GM12878 (cell line): ENCODE data around the gene ADCY5. TPM values are rescaled to one million over a fixed set of nuclear protein-coding genes. Genes with fewer than 3 reads are reported as not detected.

Source experiments
- ATAC-seq: fragments of 200-7000 bp; cut with Tn5 transposase; 3 replicates; pipeline ENCODE4 v1.9.1; 2020; ENCODE audit warnings: mild to moderate bottlenecking, moderate library complexity
- BruUV-seq: library from RNA; stranded (reverse); fragments of 400-500 nt; replicated peaks from 2 replicates; lab custom pipeline; 2021; lab: Mats Ljungman, UMichigan
- CTCF ChIA-PET: fragments of 300-600 bp; sonication (Branson Sonifier 250); formaldehyde crosslinking; extraction: SDS; loops from one replicate; lab custom pipeline; 2021; ENCODE audit warnings: inconsistent platforms; lab: Yijun Ruan, JAX
- POLR2A ChIA-PET: fragments of 350-600 bp; formaldehyde crosslinking; extraction: SDS; loops from one replicate; lab custom pipeline; 2021; ENCODE audit warnings: inconsistent platforms; lab: Charles Lee
- RAD21 ChIA-PET: fragments of 300-600 bp; sonication (Branson Sonifier 250); formaldehyde crosslinking; loops from one replicate; lab custom pipeline; 2023; ENCODE audit warnings: antibody characterized with exemption; ENCODE audit not compliant: unreplicated experiment; lab: Charles Lee
- SMC1A ChIA-PET: fragments of 300-600 bp; sonication (Branson Sonifier 250); formaldehyde crosslinking; loops from one replicate; lab custom pipeline; 2023; ENCODE audit not compliant: unreplicated experiment, uncharacterized antibody; lab: Charles Lee
- DNase-seq: peaks from one replicate; pipeline ENCODE4 v3.0.0-alpha.2; 2011; ENCODE audit warnings: low read depth, low spot score
- FAIRE-seq: peaks from 3 replicates; lab custom pipeline; 2011; peaks lifted over from hg19 to GRCh38; lab: Jason Lieb, UNC
- H2AFZ ChIP-seq: 2 replicates; pipeline ENCODE4 v1.6.0; 2011; ENCODE audit warnings: low read depth, low read length, control low read depth; ENCODE audit not compliant: control insufficient read depth
- H3K27ac ChIP-seq: 2 replicates; pipeline ENCODE4 v1.5.1; 2011; ENCODE audit warnings: control low read depth; ENCODE audit not compliant: control insufficient read depth, insufficient read depth
- H3K27me3 ChIP-seq, 2 experiments: replicated peaks in 1 of 2; 2 replicates each; pipeline versions ENCODE4 v1.6.0 to v1.6.1; 2011; ENCODE audit warnings: low read length in 1 of 2; ENCODE audit not compliant: control insufficient read depth in 2 of 2, insufficient read depth in 2 of 2
- H3K36me3 ChIP-seq, 2 experiments: 2 replicates each; pipeline ENCODE4 v1.5.1; 2011; ENCODE audit warnings: low read length in 1 of 2; ENCODE audit not compliant: control insufficient read depth in 2 of 2, insufficient read depth in 2 of 2
- H3K4me1 ChIP-seq: 2 replicates; pipeline ENCODE4 v1.6.1; 2011; ENCODE audit warnings: mild to moderate bottlenecking, low read length, moderate library complexity, mixed read lengths; ENCODE audit not compliant: control insufficient read depth, insufficient read depth
- H3K4me2 ChIP-seq: 2 replicates; pipeline ENCODE4 v1.6.0; 2011; ENCODE audit warnings: control low read depth; ENCODE audit not compliant: control insufficient read depth, insufficient read depth
- H3K4me3 ChIP-seq: fragments of 200-600 bp; sonication (generic); 2 replicates; pipeline ENCODE4 v1.5.1; 2016
- H3K79me2 ChIP-seq: 2 replicates; pipeline ENCODE4 v1.6.0; 2011; ENCODE audit warnings: low read length; ENCODE audit not compliant: control insufficient read depth, insufficient read depth
- H3K9ac ChIP-seq: 2 replicates; pipeline ENCODE4 v1.8.0; 2011; ENCODE audit warnings: low read length, control low read depth, mixed read lengths; ENCODE audit not compliant: control insufficient read depth, insufficient read depth
- H3K9me3 ChIP-seq: replicated peaks from 3 replicates; pipeline ENCODE4 v1.5.1; 2011; ENCODE audit warnings: mild to moderate bottlenecking, low read length; ENCODE audit not compliant: control insufficient read depth, insufficient read depth
- H4K20me1 ChIP-seq: 2 replicates; pipeline ENCODE4 v1.6.0; 2011; ENCODE audit not compliant: control insufficient read depth, insufficient read depth
- BMI1 ChIP-seq: fragments of 450-650 bp; IDR thresholded peaks from 2 replicates; pipeline ENCODE4 v1.6.1; 2016; ENCODE audit warnings: mild to moderate bottlenecking, moderate library complexity, borderline replicate concordance
- KAT2A ChIP-seq: conservative IDR thresholded peaks from 2 replicates; pipeline ENCODE4 v1.6.1; 2011; ENCODE audit warnings: low read depth, low read length; ENCODE audit not compliant: control insufficient read depth
- MLLT1 ChIP-seq: fragments of 450-650 bp; IDR thresholded peaks from 2 replicates; pipeline ENCODE4 v1.6.1; 2016; ENCODE audit warnings: mild to moderate bottlenecking
- NFYB ChIP-seq: IDR thresholded peaks from 2 replicates; pipeline ENCODE4 v1.6.1; 2011; ENCODE audit warnings: low read depth, mild to moderate bottlenecking, low read length, improper control_type of control experiment, moderate library complexity; ENCODE audit not compliant: insufficient read depth
- PAX8 ChIP-seq: fragments of 450-650 bp; IDR thresholded peaks from 2 replicates; pipeline ENCODE4 v1.6.1; 2017; ENCODE audit warnings: mild to moderate bottlenecking, moderate library complexity
- POLR2A ChIP-seq: IDR thresholded peaks from 2 replicates; pipeline ENCODE4 v1.6.1; 2011; ENCODE audit warnings: low read depth, mild to moderate bottlenecking, low read length
- RELA ChIP-seq: fragments of 450-650 bp; IDR thresholded peaks from 2 replicates; pipeline ENCODE4 v1.8.0; 2014; ENCODE audit warnings: borderline replicate concordance; ENCODE audit not compliant: partially characterized antibody
- RFX5 ChIP-seq: IDR thresholded peaks from 2 replicates; pipeline ENCODE4 v1.6.1; 2011; ENCODE audit warnings: low read depth, low read length, improper control_type of control experiment
- WGBS: methylation state at CpG from one replicate; pipeline ENCODE4 v1.1.6; 2016; ENCODE audit warnings: low lambda C conversion rate; ENCODE audit not compliant: insufficient replicate concordance, insufficient coverage; ENCODE audit errors: missing lambda C conversion rate; 5-methylcytosine and 5-hydroxymethylcytosine counted together
- in situ Hi-C: fragments of 300-500 bp; cut with MboI; formaldehyde crosslinking; loops from 9 replicates; pipeline ENCODE4 v1.14.3; 2018; ENCODE audit warnings: mixed read lengths
- intact Hi-C: fragments of 100-400 bp; cut with micrococcal nuclease; formaldehyde crosslinking; loops from one replicate; pipeline ENCODE4 v1.14.2; 2022; ENCODE audit not compliant: unreplicated experiment
- polyA plus RNA-seq, 11 experiments: library from polyadenylated mRNA; depleted of rRNA in 4 of 11; unstranded in 6 of 11; stranded (reverse) in 5 of 11; fragments of >200 nt; fragmentation: Nextera tagmentation in 4 of 11; fragmentation: Illumina TruSeq in 1 of 11; extraction: Ambion mirVana in 4 of 11; extraction: Trizol in 1 of 11; gene quantifications; 1 replicate in 1 of 11; 2 replicates in 10 of 11; pipeline versions ENCODE4 v1.2.1 to v1.2.3, GENCODE V29; 2011 to 2016; ENCODE audit warnings: inconsistent platforms in 2 of 11, missing spikeins in 2 of 11, low read depth in 1 of 11
- total RNA-seq, 4 experiments: library from RNA; depleted of rRNA in 3 of 4; stranded (reverse); fragments of >200 nt in 3 of 4; fragmentation: Illumina TruSeq in 1 of 4; extraction: Trizol in 1 of 4; gene quantifications; 2 replicates each; pipeline versions ENCODE4 v1.2.1 to v1.2.3, GENCODE V29; 2013 to 2021

The ADCY5 gene
- total and polyA plus RNA-seq, 10 of the 15 experiments (the other 5 are each of a cell fraction or from before 2014, with no cell fraction given): under 0.01 to 0.24 (median 0.02) TPM; not detected in 4

- Histone ChIP-seq H3K36me3 (no peaks in the 10 kb centered on the region), H3K27ac (no peak overlapping the region), H3K4me2 (no peak overlapping the region), H3K9ac (no peak overlapping the region), H3K79me2 (no peaks in the 10 kb centered on the region), H4K20me1 (no peaks in the 10 kb centered on the region), H2AFZ (no peak overlapping the region), H3K4me1 (no peaks in the 10 kb centered on the region), H3K9me3 (no peaks in the 10 kb centered on the region), H3K4me3 (no peak overlapping the region), H3K27me3 (peaks cover 1 to 7% of the 10 kb centered on the region in 2 experiments; a peak in 1 of 4 replicates)
- 0% methylated on average over 1 of the region's 1 CpG for WGBS
- BruUV-seq: no TSS peak
- SMC1A ChIA-PET: no interaction called here
- TF ChIP-seq RFX5 (no peak), KAT2A (no peak), PAX8 (no peak), NFYB (no peak), MLLT1 (no peak), POLR2A (no peak)
- ATAC-seq: no peak
- no peak for DNase-seq
- RAD21 ChIA-PET: no interaction called here
- in situ Hi-C loops (no loop called here), intact Hi-C loops (loop anchor here (5.0 kb wide), 1 partner anchor 113 kb away; no protein-coding TSS in a partner anchor)
- FAIRE-seq: no peak
- CTCF ChIA-PET: no interaction called here
- POLR2A ChIA-PET: no interaction called here
Measured at GRCh38 chr3:123444744-123445143, 4.1 kb downstream of the ADCY5 start.

- no peaks in the 10 kb centered on the region for H4K20me1 ChIP-seq
- no peak overlapping the region for H3K9ac ChIP-seq
- no peak overlapping the region for H3K27ac ChIP-seq
- RAD21 ChIA-PET: no interaction called here
- in situ Hi-C loops: no loop called here
- BruUV-seq: no TSS peak
- ATAC-seq (no peak), FAIRE-seq (no peak)
- no peaks in the 10 kb centered on the region for H3K9me3 ChIP-seq
- no peaks in the 10 kb centered on the region for H3K4me1 ChIP-seq
- H2AFZ ChIP-seq: no peak overlapping the region
- H3K4me2 ChIP-seq: no peak overlapping the region
- intact Hi-C loops: no loop called here
- POLR2A ChIA-PET: interaction anchor here (0.6 kb wide), 1 partner anchor 538 kb away, joined by 5 read pairs; no protein-coding TSS in a partner anchor
- no peak overlapping the region for H3K4me3 ChIP-seq
- peaks cover 1 to 7% of the 10 kb centered on the region in 2 experiments; a peak in 1 of 4 replicates for H3K27me3 ChIP-seq
- TF ChIP-seq RELA: no peak
- 0 out of 2 replicates have a peak, but pooled peaks have one; percentile 50 for TF ChIP-seq BMI1
- TF ChIP-seq, all 136 proteins: peak for 1
- SMC1A ChIA-PET: no interaction called here
- Histone ChIP-seq H3K36me3 (no peaks in the 10 kb centered on the region), H3K79me2 (no peaks in the 10 kb centered on the region)
- CTCF ChIA-PET: no interaction called here
- WGBS: 38% methylated on average over 6 of the region's 6 CpGs
- no peak for DNase-seq
Measured at GRCh38 chr3:123444023-123444422, 4.9 kb downstream of the ADCY5 start.
